Gastroesophageal sphincter (tissue), 4 donors: ENCODE results near the gene CA11. TPM values are rescaled to one million over a fixed set of nuclear protein-coding genes. Genes with fewer than 3 reads are reported as not detected.

Source experiments
- ATAC-seq: fragments of 150-250 bp; one replicate; pipeline ENCODE4 v1.9.1; 2016; ENCODE audit warnings: mild to moderate bottlenecking, moderate library complexity
- H3K27ac ChIP-seq, 4 donors: fragments of 200-600 bp; sonication (generic) in 3 of 4; 1 replicate in 3 of 4; 2 replicates in 1 of 4; pipeline ENCODE4 v1.5.1; 2016 to 2019
- H3K27me3 ChIP-seq: fragments of 200-600 bp; sonication (generic); one replicate; pipeline ENCODE4 v1.5.1; 2019
- H3K36me3 ChIP-seq, 2 donors: fragments of 200-600 bp; sonication (generic); one replicate each; pipeline ENCODE4 v1.5.1; 2019; ENCODE audit warnings: control low read depth in 1 of 2
- H3K4me1 ChIP-seq, 3 donors: fragments of 200-600 bp; sonication (generic); 1 replicate in 2 of 3; 2 replicates in 1 of 3; pipeline ENCODE4 v1.5.1; 2016 to 2019; ENCODE audit warnings: control low read depth in 2 of 3
- H3K4me3 ChIP-seq, 2 donors: fragments of 200-600 bp; sonication (generic); one replicate each; pipeline ENCODE4 v1.5.1; 2019; ENCODE audit warnings: mild to moderate bottlenecking in 1 of 2, moderate library complexity in 1 of 2
- H3K9me3 ChIP-seq, 3 donors: fragments of 200-600 bp; sonication (generic); one replicate each; pipeline ENCODE4 v1.5.1; 2017 to 2019; ENCODE audit warnings: control low read depth in 2 of 3
- EP300 ChIP-seq: sonication (generic); formaldehyde crosslinking; IDR thresholded peaks from one replicate; pipeline ENCODE4 v1.6.1; 2017; ENCODE audit warnings: antibody characterized with exemption, mild to moderate bottlenecking
- POLR2A ChIP-seq, 2 donors: fragments of 450-650 bp; IDR thresholded peaks; one replicate each; pipeline ENCODE4 v1.6.1; 2017; ENCODE audit warnings: antibody characterized with exemption in 2 of 2, mild to moderate bottlenecking in 2 of 2, moderate library complexity in 1 of 2
- POLR2AphosphoS5 ChIP-seq: sonication (generic); formaldehyde crosslinking; IDR thresholded peaks from one replicate; pipeline ENCODE4 v1.6.1; 2017; ENCODE audit warnings: antibody characterized with exemption
- WGBS, 2 donors: methylation state at CpG; one replicate each; pipeline ENCODE4 v1.1.5; 2018; ENCODE audit warnings: low coverage in 1 of 2; 5-methylcytosine and 5-hydroxymethylcytosine counted together
- total RNA-seq, 4 donors: library from RNA; depleted of rRNA; stranded (reverse); fragments of >200 nt; gene quantifications; one replicate each; pipeline ENCODE4 v1.1.0, GENCODE V29; 2016
- TF ChIP-seq, protein P1 (sequence below), 4 experiments: fragments of 200-600 bp in 2 of 4; fragments of 450-650 bp in 2 of 4; sonication (generic) in 1 of 4; IDR thresholded peaks; one replicate each; pipeline ENCODE4 v1.5.1; 2017 to 2019; ENCODE audit warnings: antibody characterized with exemption in 4 of 4, mild to moderate bottlenecking in 2 of 4, moderate library complexity in 2 of 4

CA11 gene
- total RNA-seq, 4 donors from 2014 or later: 10.0 to 28.5 (median 12.5) TPM

- ATAC-seq: no peak
- no peaks in the 10 kb centered on the region for H3K36me3 ChIP-seq
- no CpG with 5 or more reads among the region's 4 CpGs for WGBS, 2 donors
- TF ChIP-seq EP300 (no peak), POLR2A (IDR thresholded peaks at IDR 0.05) (no peak), POLR2AphosphoS5 (no peak)
- TF ChIP-seq, protein P1, sequence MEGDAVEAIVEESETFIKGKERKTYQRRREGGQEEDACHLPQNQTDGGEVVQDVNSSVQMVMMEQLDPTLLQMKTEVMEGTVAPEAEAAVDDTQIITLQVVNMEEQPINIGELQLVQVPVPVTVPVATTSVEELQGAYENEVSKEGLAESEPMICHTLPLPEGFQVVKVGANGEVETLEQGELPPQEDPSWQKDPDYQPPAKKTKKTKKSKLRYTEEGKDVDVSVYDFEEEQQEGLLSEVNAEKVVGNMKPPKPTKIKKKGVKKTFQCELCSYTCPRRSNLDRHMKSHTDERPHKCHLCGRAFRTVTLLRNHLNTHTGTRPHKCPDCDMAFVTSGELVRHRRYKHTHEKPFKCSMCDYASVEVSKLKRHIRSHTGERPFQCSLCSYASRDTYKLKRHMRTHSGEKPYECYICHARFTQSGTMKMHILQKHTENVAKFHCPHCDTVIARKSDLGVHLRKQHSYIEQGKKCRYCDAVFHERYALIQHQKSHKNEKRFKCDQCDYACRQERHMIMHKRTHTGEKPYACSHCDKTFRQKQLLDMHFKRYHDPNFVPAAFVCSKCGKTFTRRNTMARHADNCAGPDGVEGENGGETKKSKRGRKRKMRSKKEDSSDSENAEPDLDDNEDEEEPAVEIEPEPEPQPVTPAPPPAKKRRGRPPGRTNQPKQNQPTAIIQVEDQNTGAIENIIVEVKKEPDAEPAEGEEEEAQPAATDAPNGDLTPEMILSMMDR (IDR thresholded peaks at IDR 0.05): no peak
- H3K4me3 ChIP-seq: no peak overlapping the region
- H3K27ac ChIP-seq: no peak overlapping the region
- no peaks in the 10 kb centered on the region for H3K9me3 ChIP-seq
- peaks cover 25% of the 10 kb centered on the region for H3K27me3 ChIP-seq
- no peaks in the 10 kb centered on the region for H3K4me1 ChIP-seq
Measured at GRCh38 chr19:48596237-48596636, 49.8 kb downstream of the CA11 start.

GRCh38 chr19:48595833-48596232, 50.2 kb downstream of the CA11 start:
- Histone ChIP-seq H3K4me1 (no peaks in the 10 kb centered on the region), H3K36me3 (no peaks in the 10 kb centered on the region), H3K27ac (no peak overlapping the region), H3K4me3 (no peak overlapping the region), H3K27me3 (peaks cover 25% of the 10 kb centered on the region), H3K9me3 (no peaks in the 10 kb centered on the region)
- TF ChIP-seq POLR2A (IDR thresholded peaks at IDR 0.05) (no peak), EP300 (no peak), POLR2AphosphoS5 (no peak)
- TF ChIP-seq, protein P1 (IDR thresholded peaks at IDR 0.05): no peak
- no peak for ATAC-seq
- 34 to 50% methylated on average over 1 to 2 of the region's 6 CpGs for WGBS, 2 donors

DNA sequence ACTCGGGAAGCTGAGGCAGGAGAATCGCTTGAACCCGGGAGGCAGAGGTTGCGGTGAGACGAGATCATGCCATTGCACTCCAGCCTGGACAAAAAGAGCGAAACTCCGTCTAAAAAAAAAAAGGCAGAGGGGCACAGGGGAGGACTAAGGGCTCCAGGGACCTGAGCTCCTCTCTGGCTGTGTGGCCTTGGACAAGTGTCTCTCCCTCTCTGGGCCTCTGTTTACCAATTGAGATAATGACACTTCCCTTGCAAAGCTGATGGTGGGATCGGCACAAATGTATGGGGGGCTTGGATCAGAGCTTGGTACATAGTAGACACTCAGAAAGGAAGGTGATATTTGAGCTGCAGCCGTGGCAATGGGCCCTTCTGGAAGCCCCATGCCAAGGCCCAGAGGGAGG, 50.8 kb downstream of the CA11 start:
- H3K27me3 ChIP-seq: peaks cover 23% of the 10 kb centered on the region
- no peak overlapping the region for H3K27ac ChIP-seq
- 89% methylated on average over 6 of the region's 9 CpGs; no CpG with 5 or more reads in 1 of the 2 donors for WGBS, 2 donors
- ATAC-seq: no peak
- H3K4me3 ChIP-seq: no peak overlapping the region
- no peaks in the 10 kb centered on the region for H3K4me1 ChIP-seq
- no peaks in the 10 kb centered on the region for H3K36me3 ChIP-seq
- TF ChIP-seq POLR2AphosphoS5: no peak
- no peak for TF ChIP-seq POLR2A (IDR thresholded peaks at IDR 0.05)
- no peak for TF ChIP-seq EP300
- TF ChIP-seq, protein P1 (IDR thresholded peaks at IDR 0.05): no peak
- H3K9me3 ChIP-seq: no peaks in the 10 kb centered on the region

- no peak for TF ChIP-seq POLR2A (IDR thresholded peaks at IDR 0.05)
- TF ChIP-seq POLR2AphosphoS5: no peak
- TF ChIP-seq, protein P1 (IDR thresholded peaks at IDR 0.05): no peak
- no peak for TF ChIP-seq EP300
- ATAC-seq: no peak
- WGBS, 2 donors: 60 to 93% methylated on average over 1 to 3 of the region's 5 CpGs
- no peak overlapping the region for H3K4me3 ChIP-seq
- no peak overlapping the region for H3K27ac ChIP-seq
- no peaks in the 10 kb centered on the region for H3K27me3 ChIP-seq
- peaks cover 0 to 11% (median 4%) of the 10 kb centered on the region in 3 donors for H3K4me1 ChIP-seq
- no peaks in the 10 kb centered on the region for H3K36me3 ChIP-seq
- no peaks in the 10 kb centered on the region for H3K9me3 ChIP-seq
Measured at GRCh38 chr19:48591021-48591420, 55.0 kb downstream of the CA11 start.

- Histone ChIP-seq H3K4me1 (peaks cover 0 to 18% (median 4%) of the 10 kb centered on the region in 3 donors), H3K4me3 (peak overlapping the region; percentile 15 to 47), H3K9me3 (no peaks in the 10 kb centered on the region), H3K36me3 (no peaks in the 10 kb centered on the region), H3K27me3 (no peaks in the 10 kb centered on the region), H3K27ac (peak overlapping the region in 2 of 4 donors; percentile 19 to 74)
- TF ChIP-seq EP300 (no peak), POLR2AphosphoS5 (peak; percentile 14)
- TF ChIP-seq, protein P1 (IDR thresholded peaks at IDR 0.05): peak in 3 of 4 experiments; percentile 92 to 96 (median 94)
- peak; percentile 89 for ATAC-seq
- 8 to 14% methylated on average over 14 to 25 of the region's 36 CpGs for WGBS, 2 donors
Measured at GRCh38 chr19:48588670-48589401, 57.2 kb downstream of the CA11 start.
